ENCODE results near the gene SYTL4. TPM values are rescaled to one million over a fixed set of nuclear protein-coding genes. Genes with fewer than 3 reads are reported as not detected.
A peak's percentile ranks its signal among the peaks of the same experiment; 100 is the strongest.
"Not testable (repeated sequence)": the region's sequence is repeated elsewhere in the genome, so short reads cannot be mapped to it uniquely, and the experiment has no call there.

SYTL4 gene
- 3.3 TPM for total RNA-seq

GRCh38 chrX:100731441-100732281 is at the start of gene SYTL4:
Gene SYTL4, minus strand, starts transcription at chrX:100732121. Its CDS starts 30,084 bp downstream, at chrX:100702037.
- FAIRE-seq, result no peak
- DNase-seq (ENCODE audit: low spot score in 2 of 2), result peak in 1 of 2 donors; percentile 33

GRCh38 chrX:100769439-100769838 is 37.5 kb upstream of the SYTL4 start:
- FAIRE-seq; DNase-seq (ENCODE audit: low spot score in 2 of 2): not testable (repeated sequence)

GRCh38 chrX:100768679-100769338 is 36.9 kb upstream of the SYTL4 start:
- FAIRE-seq (no peak), DNase-seq (ENCODE audit: low spot score in 2 of 2) (peak; percentile 12 to 22)

- no peak for FAIRE-seq
- no peak for DNase-seq (ENCODE audit: low spot score in 2 of 2)
Measured at GRCh38 chrX:100750883-100751282, 19.0 kb upstream of the SYTL4 start.

GRCh38 chrX:100748108-100748507 is 16.2 kb upstream of the SYTL4 start:
- DNase-seq (ENCODE audit: low spot score in 2 of 2), result no peak
- FAIRE-seq, result no peak

GRCh38 chrX:100747703-100748102 is 15.8 kb upstream of the SYTL4 start:
- no peak for FAIRE-seq
- DNase-seq (ENCODE audit: low spot score in 2 of 2), result no peak

- no peak for DNase-seq (ENCODE audit: low spot score in 2 of 2)
- FAIRE-seq, result no peak
Measured at GRCh38 chrX:100747090-100747489, 15.2 kb upstream of the SYTL4 start.

- no peak for DNase-seq (ENCODE audit: low spot score in 2 of 2)
- no peak for FAIRE-seq
Measured at GRCh38 chrX:100745806-100746537, 14.1 kb upstream of the SYTL4 start.

- DNase-seq (ENCODE audit: low spot score in 2 of 2) (no peak), FAIRE-seq (no peak)
Measured at GRCh38 chrX:100745205-100745604, 13.3 kb upstream of the SYTL4 start.

- FAIRE-seq, result no peak
- no peak for DNase-seq (ENCODE audit: low spot score in 2 of 2)
Measured at GRCh38 chrX:100743009-100743607, 11.2 kb upstream of the SYTL4 start.

- not testable (repeated sequence) for FAIRE-seq
Measured at GRCh38 chrX:100724006-100724405, 7.9 kb downstream of the SYTL4 start.

GRCh38 chrX:100721328-100721727 is 10.6 kb downstream of the SYTL4 start:
- DNase-seq (ENCODE audit: low spot score in 2 of 2) (no peak), FAIRE-seq (no peak)

More at GRCh38 chrX:100724006-100724405, 7.9 kb downstream of the SYTL4 start:
- DNase-seq (ENCODE audit: low spot score in 2 of 2), result not testable (repeated sequence)

GRCh38 chrX:100720301-100720700 is 11.6 kb downstream of the SYTL4 start:
- DNase-seq (ENCODE audit: low spot score in 2 of 2), result no peak
- FAIRE-seq, result no peak

- DNase-seq (ENCODE audit: low spot score in 2 of 2), result no peak
Measured at GRCh38 chrX:100719139-100719538, 12.8 kb downstream of the SYTL4 start.

GRCh38 chrX:100717363-100717762 is 14.6 kb downstream of the SYTL4 start:
- DNase-seq (ENCODE audit: low spot score in 2 of 2), result no peak
- no peak for FAIRE-seq

More at GRCh38 chrX:100719139-100719538, 12.8 kb downstream of the SYTL4 start:
- no peak for FAIRE-seq

- FAIRE-seq, result no peak
- no peak for DNase-seq (ENCODE audit: low spot score in 2 of 2)
Measured at GRCh38 chrX:100710816-100711215, 21.1 kb downstream of the SYTL4 start.

- FAIRE-seq (no peak), DNase-seq (ENCODE audit: low spot score in 2 of 2) (no peak)
Measured at GRCh38 chrX:100704581-100705203, 27.2 kb downstream of the SYTL4 start.

GRCh38 chrX:100700809-100701208 is 31.1 kb downstream of the SYTL4 start:
- no peak for DNase-seq (ENCODE audit: low spot score in 2 of 2)
- FAIRE-seq, result no peak

GRCh38 chrX:100698551-100698950 is 33.4 kb downstream of the SYTL4 start:
- DNase-seq (ENCODE audit: low spot score in 2 of 2) (no peak), FAIRE-seq (no peak)

- FAIRE-seq (no peak), DNase-seq (ENCODE audit: low spot score in 2 of 2) (no peak)
Measured at GRCh38 chrX:100696699-100697351, 35.1 kb downstream of the SYTL4 start.

Measured in frontal cortex (tissue), 4 donors.